GM12865 (cell line): ENCODE measurements around the gene NXPE4.

Experiments used
- DNase-seq: peaks from one replicate; pipeline ENCODE4 v3.0.0; 2010; ENCODE audit warnings: low read depth
- H3K4me3 ChIP-seq: 2 replicates; pipeline ENCODE4 v1.5.1; 2011; ENCODE audit warnings: mild to moderate bottlenecking, low read depth, low read length, control low read depth
- TF ChIP-seq, protein P1 (sequence below): IDR thresholded peaks from 2 replicates; pipeline ENCODE4 v1.5.1; 2011; ENCODE audit warnings: low read length, control low read depth, low read depth, inconsistent platforms; ENCODE audit not compliant: insufficient read depth; ENCODE audit errors: missing control alignments

Gene NXPE4

DNA sequence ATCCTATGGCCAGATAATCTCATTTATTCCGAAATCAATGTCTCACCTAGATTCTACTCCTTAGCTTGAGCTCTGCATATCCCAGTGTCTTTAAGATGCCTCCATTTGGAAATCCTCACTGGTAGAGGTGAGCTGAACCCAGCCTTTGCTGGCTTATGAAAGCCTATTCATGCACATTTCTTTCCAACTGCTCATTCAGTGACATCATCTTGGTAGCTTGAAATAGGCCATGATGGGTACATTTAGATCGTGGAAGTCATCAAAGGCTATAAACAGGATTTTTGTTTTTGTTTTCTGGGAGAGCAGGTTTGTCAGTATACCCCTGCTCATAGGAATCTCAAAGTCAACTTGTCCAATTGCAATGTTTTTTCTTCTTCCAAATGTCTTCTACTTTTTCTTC, 41.9 kb downstream of the NXPE4 start:
- H3K4me3 ChIP-seq, result no peak overlapping the region
- TF ChIP-seq, protein P1, sequence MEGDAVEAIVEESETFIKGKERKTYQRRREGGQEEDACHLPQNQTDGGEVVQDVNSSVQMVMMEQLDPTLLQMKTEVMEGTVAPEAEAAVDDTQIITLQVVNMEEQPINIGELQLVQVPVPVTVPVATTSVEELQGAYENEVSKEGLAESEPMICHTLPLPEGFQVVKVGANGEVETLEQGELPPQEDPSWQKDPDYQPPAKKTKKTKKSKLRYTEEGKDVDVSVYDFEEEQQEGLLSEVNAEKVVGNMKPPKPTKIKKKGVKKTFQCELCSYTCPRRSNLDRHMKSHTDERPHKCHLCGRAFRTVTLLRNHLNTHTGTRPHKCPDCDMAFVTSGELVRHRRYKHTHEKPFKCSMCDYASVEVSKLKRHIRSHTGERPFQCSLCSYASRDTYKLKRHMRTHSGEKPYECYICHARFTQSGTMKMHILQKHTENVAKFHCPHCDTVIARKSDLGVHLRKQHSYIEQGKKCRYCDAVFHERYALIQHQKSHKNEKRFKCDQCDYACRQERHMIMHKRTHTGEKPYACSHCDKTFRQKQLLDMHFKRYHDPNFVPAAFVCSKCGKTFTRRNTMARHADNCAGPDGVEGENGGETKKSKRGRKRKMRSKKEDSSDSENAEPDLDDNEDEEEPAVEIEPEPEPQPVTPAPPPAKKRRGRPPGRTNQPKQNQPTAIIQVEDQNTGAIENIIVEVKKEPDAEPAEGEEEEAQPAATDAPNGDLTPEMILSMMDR, result no peak
- no peak for DNase-seq

GRCh38 chr11:114551060-114551459, 44.5 kb downstream of the NXPE4 start:
- no peak overlapping the region for H3K4me3 ChIP-seq
- DNase-seq, result no peak
- TF ChIP-seq, protein P1, result no peak

GRCh38 chr11:114525682-114526081, 69.9 kb downstream of the NXPE4 start:
- DNase-seq, result no peak
- TF ChIP-seq, protein P1, result no peak

DNA sequence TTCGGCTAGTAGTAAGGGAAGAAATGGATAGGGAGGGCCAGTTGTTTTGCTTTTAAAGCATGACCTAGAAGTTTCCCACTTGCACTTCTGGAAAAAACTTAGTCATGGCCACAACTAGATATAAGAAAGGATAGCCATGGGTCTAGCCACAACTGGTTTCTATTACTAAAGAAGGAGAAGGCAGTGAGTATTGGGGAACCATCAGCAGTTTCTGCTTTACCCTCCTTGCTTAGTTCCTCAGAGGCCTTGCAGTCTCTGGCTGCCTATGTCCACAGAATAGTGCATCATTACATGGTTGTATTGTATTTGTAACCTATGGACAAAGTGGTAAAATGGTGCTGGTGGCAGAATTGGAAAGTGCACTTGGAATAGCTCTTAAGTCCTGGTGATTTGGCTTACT, 71.5 kb downstream of the NXPE4 start:
- TF ChIP-seq, protein P1, result no peak
- no peak overlapping the region for H3K4me3 ChIP-seq

More at GRCh38 chr11:114525682-114526081, 69.9 kb downstream of the NXPE4 start:
- no peak overlapping the region for H3K4me3 ChIP-seq

GRCh38 chr11:114522818-114523217, 72.8 kb downstream of the NXPE4 start:
- no peak for DNase-seq
- TF ChIP-seq, protein P1, result no peak
- no peak overlapping the region for H3K4me3 ChIP-seq

More for the DNA sequence above, 71.5 kb downstream of the NXPE4 start:
- no peak for DNase-seq
